ENCODE measurements around the gene COL6A1. TPM values are rescaled to one million over a fixed set of nuclear protein-coding genes. Genes with fewer than 3 reads are reported as not detected.

The COL6A1 gene
- total and polyA plus RNA-seq, 2 donors (not counting 3 experiments of a cell fraction or from before 2014, with no cell fraction given) = 30.1 to 42.4 TPM

GRCh38 chr21:45935628-45936027 lies 45.9 kb upstream of the COL6A1 start:
- no peak overlapping the region for H3K9ac ChIP-seq (replicated peaks; ENCODE audit: extremely low read depth, insufficient read depth, low read length)
- no peak for TF ChIP-seq FOS (IDR thresholded peaks at IDR 0.05; ENCODE audit: borderline replicate concordance, insufficient read depth, low read length)
- TF ChIP-seq CTCF (IDR thresholded peaks at IDR 0.05; ENCODE audit: extremely low read depth in 1 of 2, insufficient read depth in 1 of 2, low read depth in 1 of 2, low read length in 2 of 2) = no peak
- no peak for TF ChIP-seq MYC (IDR thresholded peaks at IDR 0.05; ENCODE audit: low read depth, low read length)
- no peak for TF ChIP-seq GATA2 (IDR thresholded peaks at IDR 0.05; ENCODE audit: insufficient read depth, insufficient read length, low read depth, low read length)
- no peak for TF ChIP-seq EZH2 (IDR thresholded peaks at IDR 0.05; ENCODE audit: borderline replicate concordance, low read depth, low read length, severe bottlenecking)
- no peak for TF ChIP-seq POLR2AphosphoS5 (IDR thresholded peaks at IDR 0.05; ENCODE audit: insufficient read depth, low read depth, low read length)
- dilution Hi-C loops (cut with MboI; ENCODE audit: extremely low pct_ligation_motif_present, low sequenced_read_pairs) = no loop called here
- no peaks in the 10 kb centered on the region for H3K4me1 ChIP-seq (ENCODE audit: control insufficient read depth, extremely low read depth, insufficient read depth, low read length)
- H3K4me3 ChIP-seq (replicated peaks in 1 of 3; ENCODE audit: insufficient read depth in 1 of 3, low read depth in 1 of 3, low read length in 3 of 3) = no peak overlapping the region
- H4K20me1 ChIP-seq (replicated peaks; ENCODE audit: control insufficient read depth, extremely low read depth, insufficient read depth, low read length) = no peaks in the 10 kb centered on the region
- no TSS peak for BruUV-seq (replicated peaks)
- CTCF ChIA-PET = no interaction called here
- H3K79me2 ChIP-seq (ENCODE audit: control insufficient read depth, insufficient read depth, low read length) = no peaks in the 10 kb centered on the region
- no peak overlapping the region for H2AFZ ChIP-seq (ENCODE audit: low read depth, low read length)
- no peak overlapping the region for H3K27ac ChIP-seq (ENCODE audit: insufficient read depth, low read depth, low read length)
- H3K27me3 ChIP-seq (ENCODE audit: control insufficient read depth in 2 of 2, insufficient read depth in 2 of 2, low read length in 2 of 2) = no peaks in the 10 kb centered on the region
- no peaks in the 10 kb centered on the region for H3K36me3 ChIP-seq (ENCODE audit: control insufficient read depth in 2 of 2, extremely low read depth in 1 of 2, insufficient read depth in 2 of 2, low read length in 2 of 2)
- POLR2A ChIA-PET = no interaction called here
- H3K9me3 ChIP-seq (replicated peaks; ENCODE audit: control insufficient read depth, insufficient read depth, low read length) = no peaks in the 10 kb centered on the region
- DNase-seq (ENCODE audit: low read depth, low spot score) (no peak), FAIRE-seq (no peak)
- intact Hi-C loops (cut with micrococcal nuclease) = no loop called here
- H3K9me1 ChIP-seq (replicated peaks; ENCODE audit: control insufficient read depth, extremely low read depth, insufficient read depth, low read length) = no peaks in the 10 kb centered on the region
- no peak overlapping the region for H3K4me2 ChIP-seq (ENCODE audit: insufficient read depth, low read length)

All from endothelial cell of umbilical vein (primary cell).